ENCODE measurements around the gene MRPS9.

MRPS9 gene

GRCh38 chr2:105125920-105126319 lies 88.1 kb downstream of the MRPS9 start:
- DNase-seq = no peak

GRCh38 chr2:105126336-105126735 lies 88.5 kb downstream of the MRPS9 start:
- DNase-seq = no peak

- DNase-seq = no peak
These were observed 89.5 kb downstream of the MRPS9 start for GRCh38 chr2:105127289-105127915.

GRCh38 chr2:105129722-105130232 lies 91.9 kb downstream of the MRPS9 start:
- DNase-seq = no peak

DNA sequence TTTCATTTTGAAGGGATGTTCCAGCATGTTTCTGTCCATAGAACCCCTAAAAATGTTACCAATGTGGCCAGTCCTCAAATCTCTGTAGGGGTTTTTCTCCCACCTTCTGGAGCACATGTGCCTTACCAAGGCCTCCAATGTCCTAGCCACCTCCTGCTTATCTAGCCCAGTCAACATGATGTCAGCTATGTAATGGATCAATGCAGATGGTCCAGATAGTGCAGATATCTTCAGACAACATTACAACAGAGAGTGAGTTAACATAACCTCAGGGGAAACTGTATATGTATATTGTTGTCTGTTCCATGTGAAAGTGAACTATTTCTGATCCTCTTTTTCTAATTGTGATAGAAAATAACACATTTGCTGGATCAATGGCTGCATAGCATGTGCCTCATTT lies 92.7 kb downstream of the MRPS9 start:
- DNase-seq = no peak

DNA sequence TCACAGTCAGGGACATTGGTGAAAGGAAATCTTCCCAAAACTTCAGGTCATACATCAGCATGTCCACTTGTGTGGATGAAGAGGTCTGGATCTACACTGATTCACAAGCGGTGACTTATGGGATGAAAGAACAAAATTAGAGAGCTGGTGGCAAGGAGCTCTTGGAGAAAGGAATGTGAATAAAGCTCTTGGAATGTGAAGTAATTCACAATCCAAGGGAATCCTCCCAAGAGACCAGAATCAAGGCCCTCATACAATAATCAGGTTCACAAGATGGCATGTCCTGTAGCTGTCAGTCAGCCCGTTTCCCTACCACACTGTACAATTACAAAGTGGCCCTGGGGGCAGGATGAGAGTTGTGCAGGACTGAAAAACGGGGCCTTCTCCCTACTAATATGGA lies 96.2 kb downstream of the MRPS9 start:
- DNase-seq = no peak

- no peak for DNase-seq
These were observed 97.6 kb downstream of the MRPS9 start for GRCh38 chr2:105135436-105135835.

- DNase-seq = no peak
These were observed 98.5 kb downstream of the MRPS9 start for GRCh38 chr2:105136394-105136793.

GRCh38 chr2:105138643-105139042 lies 100.8 kb downstream of the MRPS9 start:
- DNase-seq = no peak

GRCh38 chr2:105139556-105140239 lies 101.8 kb downstream of the MRPS9 start:
- no peak for DNase-seq

GRCh38 chr2:105140240-105140568 lies 102.3 kb downstream of the MRPS9 start:
- DNase-seq = no peak

DNA sequence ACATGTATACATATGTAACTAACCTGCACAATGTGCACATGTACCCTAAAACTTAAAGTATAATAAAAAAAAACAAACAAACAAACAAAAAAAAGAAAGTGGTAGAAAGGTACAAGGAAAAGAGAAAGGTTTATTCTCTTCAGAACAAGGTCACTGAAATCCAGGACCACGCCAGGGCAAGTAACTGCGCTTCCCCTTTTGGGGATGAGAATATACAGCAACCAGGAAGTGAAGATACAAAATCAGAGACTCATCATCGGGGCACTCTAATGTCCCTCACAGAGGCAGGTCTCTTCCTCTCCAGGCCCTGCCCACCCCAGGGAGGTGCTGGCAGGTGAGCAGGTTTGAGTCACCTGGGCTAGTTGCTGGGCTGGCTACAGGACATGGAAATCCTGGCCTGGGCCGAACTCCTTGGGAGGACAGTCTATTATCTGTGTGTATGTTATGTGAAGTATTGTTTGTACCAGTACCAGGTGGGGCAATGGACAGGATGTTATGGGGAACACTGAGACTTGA lies 103.3 kb downstream of the MRPS9 start:
- DNase-seq = peak; percentile 76

DNA sequence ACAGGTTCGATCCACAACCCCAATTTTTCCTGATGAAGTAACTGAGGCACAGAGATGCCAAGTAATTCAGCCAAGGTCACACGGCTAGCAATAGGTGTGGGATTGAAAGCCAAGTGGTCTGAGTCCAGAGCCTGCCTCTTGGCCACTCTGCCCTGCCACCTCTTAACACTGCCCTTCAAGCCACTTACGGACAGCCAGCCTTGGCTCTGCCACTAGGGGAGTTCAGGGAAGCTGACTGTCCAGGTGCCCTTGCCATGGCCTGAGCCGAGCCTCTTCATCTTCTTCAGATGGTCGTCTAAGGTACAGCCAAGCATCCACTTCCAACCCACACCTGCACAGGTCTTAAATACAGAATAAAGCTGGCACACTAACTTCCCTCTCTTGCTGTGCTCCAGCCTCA lies 104.4 kb downstream of the MRPS9 start:
- peak; percentile 33 for DNase-seq

DNA sequence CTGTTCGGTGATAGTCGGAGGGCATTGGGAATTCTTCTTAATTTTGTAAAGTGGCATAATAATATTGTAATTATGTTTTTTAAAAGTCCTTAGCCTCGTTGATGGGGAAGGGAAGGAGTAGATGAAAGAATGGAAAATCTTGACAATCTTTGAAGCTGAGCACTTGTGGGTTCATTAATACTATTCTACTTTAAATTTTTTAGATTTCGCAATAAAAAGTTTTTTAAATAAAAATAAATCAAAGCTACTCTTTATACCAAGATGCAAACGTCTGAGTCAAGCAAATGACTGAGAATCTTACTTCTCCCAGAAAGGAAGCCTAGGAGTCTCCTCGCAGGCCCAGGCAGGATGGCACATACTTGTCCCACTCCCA lies 105.2 kb downstream of the MRPS9 start:
- no peak for DNase-seq

DNA sequence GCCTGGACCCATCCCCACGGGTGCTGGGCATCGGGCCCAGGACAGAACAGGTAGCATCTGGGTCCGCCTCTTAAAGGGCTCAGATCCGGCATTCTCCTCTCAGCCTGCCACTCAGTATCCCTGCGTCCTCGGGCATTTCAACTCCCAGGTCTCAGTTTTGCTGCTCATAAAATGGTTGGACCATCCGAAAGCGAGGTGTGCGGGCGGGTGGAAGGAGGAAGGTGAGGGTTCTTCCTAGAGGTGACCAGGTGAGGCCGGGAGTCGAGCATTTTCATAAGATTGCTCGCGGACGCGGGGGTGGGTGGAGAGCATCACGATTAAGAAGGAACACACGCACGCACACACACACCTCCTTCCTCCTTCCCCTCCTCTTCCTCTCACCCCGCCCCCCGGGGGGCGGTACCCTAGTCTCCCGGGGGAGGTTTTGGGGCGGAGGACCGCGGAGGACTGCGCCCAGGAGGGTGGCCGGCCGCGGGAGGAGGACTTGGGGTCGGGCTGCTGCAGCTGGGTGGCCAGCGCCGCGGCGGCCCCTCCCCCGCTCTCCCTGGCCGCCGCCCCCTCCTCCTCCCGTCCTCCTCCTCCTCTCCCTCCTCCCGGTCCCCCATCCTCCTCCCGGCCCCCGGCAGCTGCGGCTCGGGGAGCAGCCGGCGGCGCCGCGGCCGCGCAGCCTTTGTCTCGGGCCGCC lies 105.7 kb downstream of the MRPS9 start:
- DNase-seq = peak; percentile 73

DNA sequence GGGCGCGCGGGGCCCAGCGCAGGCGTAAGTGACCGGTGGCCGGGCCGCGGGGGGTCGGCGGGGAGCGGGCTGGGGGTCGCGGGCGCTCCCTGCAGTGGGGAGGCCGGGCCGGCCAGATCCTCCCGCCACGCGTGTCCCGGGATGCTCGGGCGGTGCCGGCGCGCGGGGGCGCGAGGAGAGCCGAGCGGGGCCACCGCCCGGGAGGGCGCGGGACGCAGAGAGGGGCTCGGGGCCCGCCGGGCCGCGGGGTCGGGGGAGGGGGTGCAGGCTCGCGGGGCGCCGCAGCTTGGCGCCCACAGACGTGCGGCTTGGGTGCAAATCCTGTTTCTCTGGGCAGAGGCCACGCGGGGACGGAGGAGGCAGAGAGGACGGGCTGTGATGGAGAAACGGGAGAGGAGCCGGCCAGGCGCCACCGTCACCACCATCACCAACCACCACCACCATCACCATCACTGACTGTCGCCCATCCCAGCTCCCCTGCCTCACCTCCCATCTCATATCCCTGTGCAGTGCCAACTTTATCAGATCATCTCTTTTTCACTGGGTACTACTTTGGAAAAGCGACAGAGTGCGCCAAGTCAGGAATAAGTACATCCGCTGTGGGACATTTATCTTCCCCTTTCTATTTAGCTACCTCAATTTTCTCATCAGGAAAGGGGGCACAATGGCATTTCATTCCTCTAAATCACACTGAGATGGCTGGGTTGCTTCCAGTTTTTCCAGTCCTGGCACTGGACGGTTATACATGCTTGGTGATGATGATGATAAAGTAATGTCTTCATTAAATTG lies 106.5 kb downstream of the MRPS9 start:
- DNase-seq = peak; percentile 36

- no peak for DNase-seq
These were observed 107.1 kb downstream of the MRPS9 start for GRCh38 chr2:105144941-105145300.

GRCh38 chr2:105149272-105149671 lies 111.4 kb downstream of the MRPS9 start:
- DNase-seq = no peak
